IMR-90 (cell line): ENCODE data around the gene DNAH3. TPM values are rescaled to one million over a fixed set of nuclear protein-coding genes. Genes with fewer than 3 reads are reported as not detected.

Source experiments
- ATAC-seq: fragments of 200-7000 bp; cut with Tn5 transposase; 2 replicates; pipeline ENCODE4 v1.9.1; 2020; ENCODE audit warnings: low read depth, mild to moderate bottlenecking, moderate library complexity
- BruUV-seq: library from RNA; stranded (reverse); fragments of 400-500 nt; replicated peaks from 2 replicates; lab custom pipeline; 2021; lab: Mats Ljungman, UMichigan
- CTCF ChIA-PET: fragments of 300-600 bp; formaldehyde crosslinking; extraction: SDS; loops from one replicate; lab custom pipeline; 2021; ENCODE audit warnings: antibody characterized with exemption; lab: Yijun Ruan, JAX
- POLR2A ChIA-PET: fragments of 300-600 bp; sonication (Branson Sonifier 250); formaldehyde crosslinking; loops from one replicate; lab custom pipeline; 2022; ENCODE audit warnings: antibody characterized with exemption; ENCODE audit not compliant: unreplicated experiment; lab: Charles Lee
- DNase-seq: peaks from one replicate; pipeline ENCODE4 v3.0.0; 2013
- H2AFZ ChIP-seq: replicated peaks from 2 replicates; pipeline ENCODE3; 2013; ENCODE audit warnings: low read length, mild to moderate bottlenecking; ENCODE audit not compliant: poor library complexity
- H2AK5ac ChIP-seq: 2 replicates; pipeline ENCODE4 v1.6.1; 2013; ENCODE audit warnings: low read depth, low read length, inconsistent platforms
- H2AK9ac ChIP-seq: replicated peaks from 2 replicates; pipeline ENCODE3; 2013; ENCODE audit warnings: mild to moderate bottlenecking, low read depth, low read length, moderate library complexity; ENCODE audit not compliant: poor library complexity
- H2BK120ac ChIP-seq: 2 replicates; pipeline ENCODE4 v1.6.1; 2013; ENCODE audit warnings: low read depth, low read length, inconsistent platforms
- H2BK15ac ChIP-seq: 3 replicates; pipeline ENCODE4 v1.6.1; 2013; ENCODE audit warnings: low read depth, low read length, inconsistent platforms
- H2BK20ac ChIP-seq: 2 replicates; pipeline ENCODE4 v1.6.1; 2013; ENCODE audit warnings: low read depth, mild to moderate bottlenecking, inconsistent platforms, low read length, moderate library complexity
- H2BK5ac ChIP-seq: 2 replicates; pipeline ENCODE4 v1.6.1; 2013; ENCODE audit warnings: mild to moderate bottlenecking, low read depth, low read length, inconsistent platforms; ENCODE audit not compliant: poor library complexity, severe bottlenecking
- H3K14ac ChIP-seq: replicated peaks from 2 replicates; pipeline ENCODE4 v1.6.1; 2013; ENCODE audit warnings: low read depth, low read length, inconsistent platforms
- H3K18ac ChIP-seq: 2 replicates; pipeline ENCODE4 v1.6.1; 2013; ENCODE audit warnings: low read depth, low read length, control low read depth
- H3K23ac ChIP-seq: 2 replicates; pipeline ENCODE4 v1.6.1; 2013; ENCODE audit warnings: low read depth, low read length, inconsistent platforms
- H3K27ac ChIP-seq: 2 replicates; pipeline ENCODE4 v1.5.1; 2013; ENCODE audit warnings: mild to moderate bottlenecking, control low read depth, low read length; ENCODE audit not compliant: insufficient read depth
- H3K27me3 ChIP-seq: 2 replicates; pipeline ENCODE4 v1.6.1; 2013; ENCODE audit warnings: low read length; ENCODE audit not compliant: control insufficient read depth, insufficient read depth
- H3K36me3 ChIP-seq: 2 replicates; pipeline ENCODE4 v1.6.1; 2013; ENCODE audit warnings: low read length, mixed read lengths; ENCODE audit not compliant: control insufficient read depth, insufficient read depth
- H3K4ac ChIP-seq: 2 replicates; pipeline ENCODE4 v1.6.1; 2013; ENCODE audit warnings: low read depth, low read length, inconsistent platforms
- H3K4me1 ChIP-seq: 2 replicates; pipeline ENCODE4 v1.6.1; 2013; ENCODE audit warnings: low read length, mixed read lengths; ENCODE audit not compliant: control insufficient read depth, insufficient read depth
- H3K4me2 ChIP-seq: 2 replicates; pipeline ENCODE4 v1.6.1; 2013; ENCODE audit warnings: low read depth, mild to moderate bottlenecking, control low read depth, low read length, moderate library complexity
- H3K4me3 ChIP-seq: 2 replicates; pipeline ENCODE4 v1.5.1; 2013; ENCODE audit warnings: low read depth, mild to moderate bottlenecking, control low read depth, low read length, moderate library complexity; ENCODE audit not compliant: insufficient read depth
- H3K56ac ChIP-seq: 2 replicates; pipeline ENCODE4 v1.6.1; 2013; ENCODE audit warnings: low read length, inconsistent platforms; ENCODE audit not compliant: insufficient read depth; ENCODE audit errors: extremely low read depth
- H3K79me1 ChIP-seq, 2 experiments: 2 replicates each; pipeline ENCODE4 v1.6.1; 2013; ENCODE audit warnings: low read length in 2 of 2, inconsistent platforms in 1 of 2, low read depth in 1 of 2
- H3K9ac ChIP-seq: 2 replicates; pipeline ENCODE4 v1.6.1; 2013; ENCODE audit warnings: low read depth, low read length, control low read depth
- H3K9me1 ChIP-seq: 2 replicates; pipeline ENCODE4 v1.6.1; 2013; ENCODE audit warnings: low read length, inconsistent platforms; ENCODE audit not compliant: insufficient read depth
- H3K9me3 ChIP-seq: 2 replicates; pipeline ENCODE4 v1.6.1; 2013; ENCODE audit warnings: low read length; ENCODE audit not compliant: control insufficient read depth, insufficient read depth
- H4K20me1 ChIP-seq: 2 replicates; pipeline ENCODE4 v1.6.1; 2013; ENCODE audit warnings: low read length, inconsistent platforms; ENCODE audit not compliant: insufficient read depth
- H4K5ac ChIP-seq: 2 replicates; pipeline ENCODE4 v1.6.1; 2013; ENCODE audit warnings: mild to moderate bottlenecking, low read depth, low read length, control low read depth
- H4K8ac ChIP-seq, 2 experiments: 2 replicates each; pipeline ENCODE4 v1.6.1; 2013; ENCODE audit warnings: low read depth in 2 of 2, low read length in 2 of 2, control low read depth in 1 of 2, inconsistent platforms in 1 of 2
- H4K91ac ChIP-seq: 2 replicates; pipeline ENCODE4 v1.6.1; 2013; ENCODE audit warnings: low read depth, low read length, inconsistent platforms; ENCODE audit not compliant: insufficient read depth
- BHLHE40 ChIP-seq: fragments of 150-350 bp; IDR thresholded peaks from 2 replicates; pipeline ENCODE4 v1.6.1; 2016; ENCODE audit warnings: mild to moderate bottlenecking, low read depth, low read length
- CEBPB ChIP-seq: IDR thresholded peaks from 2 replicates; pipeline ENCODE4 v1.6.1; 2012; ENCODE audit warnings: low read depth, low read length, improper control_type of control experiment
- CHD1 ChIP-seq: IDR thresholded peaks from 2 replicates; pipeline ENCODE4 v1.6.1; 2012; ENCODE audit warnings: low read depth, low read length, improper control_type of control experiment
- CTCF ChIP-seq: conservative IDR thresholded peaks from 2 replicates; pipeline ENCODE4 v1.5.1; 2012; ENCODE audit warnings: mild to moderate bottlenecking, low read depth, low read length, improper control_type of control experiment
- ELK1 ChIP-seq: fragments of 150-350 bp; IDR thresholded peaks from 2 replicates; pipeline ENCODE4 v1.6.1; 2016; ENCODE audit warnings: low read depth, mild to moderate bottlenecking, low read length, moderate library complexity, borderline replicate concordance
- FOS ChIP-seq: fragments of 150-350 bp; IDR thresholded peaks from 2 replicates; pipeline ENCODE4 v1.6.1; 2016; ENCODE audit warnings: low read depth, low read length
- MAZ ChIP-seq: IDR thresholded peaks from 2 replicates; pipeline ENCODE4 v1.6.1; 2012; ENCODE audit warnings: low read depth, mild to moderate bottlenecking, low read length, improper control_type of control experiment, moderate library complexity, borderline replicate concordance
- MXI1 ChIP-seq: IDR thresholded peaks from 2 replicates; pipeline ENCODE4 v1.6.1; 2012; ENCODE audit warnings: low read depth, mild to moderate bottlenecking, low read length, moderate library complexity, borderline replicate concordance
- NFE2L2 ChIP-seq: fragments of 150-350 bp; IDR thresholded peaks from 2 replicates; pipeline ENCODE4 v1.6.1; 2016; ENCODE audit warnings: low read depth, mild to moderate bottlenecking, low read length
- POLR2A ChIP-seq: IDR thresholded peaks from 2 replicates; pipeline ENCODE4 v1.6.1; 2012; ENCODE audit warnings: mild to moderate bottlenecking, low read depth, low read length
- RAD21 ChIP-seq: IDR thresholded peaks from 2 replicates; pipeline ENCODE4 v1.6.1; 2012; ENCODE audit warnings: low read length, improper control_type of control experiment
- RCOR1 ChIP-seq: IDR thresholded peaks from 2 replicates; pipeline ENCODE4 v1.6.1; 2012; ENCODE audit warnings: mild to moderate bottlenecking, low read length, improper control_type of control experiment; ENCODE audit not compliant: insufficient replicate concordance
- RFX5 ChIP-seq: IDR thresholded peaks from 2 replicates; pipeline ENCODE4 v1.8.0; 2012; ENCODE audit warnings: low read depth, mild to moderate bottlenecking, low read length, moderate library complexity
- SMC3 ChIP-seq: fragments of 150-350 bp; IDR thresholded peaks from 2 replicates; pipeline ENCODE4 v1.6.1; 2016; ENCODE audit warnings: low read depth, mild to moderate bottlenecking, antibody characterized with exemption, low read length, moderate library complexity
- WGBS, 2 experiments: methylation state at CpG; one replicate each; pipeline versions ENCODE4 v1.1.5 to v1.1.7; 2013; ENCODE audit warnings: missing lambda C conversion rate in 2 of 2; ENCODE audit not compliant: insufficient read length in 1 of 2; ENCODE audit errors: extremely low coverage in 2 of 2; 5-methylcytosine and 5-hydroxymethylcytosine counted together
- dilution Hi-C: fragments of 300-500 bp; cut with HindIII; formaldehyde crosslinking; loops from one replicate; pipeline ENCODE4 v1.14.3; 2018; ENCODE audit warnings: low sequenced_read_pairs; ENCODE audit not compliant: unreplicated experiment
- in situ Hi-C: fragments of 300-500 bp; cut with MboI; formaldehyde crosslinking; loops from 3 replicates; pipeline ENCODE4 v1.14.3; 2019; ENCODE audit warnings: low sequenced_read_pairs, inconsistent platforms, mixed read lengths
- intact Hi-C: fragments of 100-400 bp; cut with micrococcal nuclease; formaldehyde crosslinking; loops from 2 replicates; pipeline ENCODE4 v1.10.0; 2022
- polyA plus RNA-seq, 3 experiments: library from polyadenylated mRNA; depleted of rRNA; stranded (reverse); fragments of >200 nt; gene quantifications; 2 replicates each; pipeline ENCODE4 v1.2.3, GENCODE V29; 2012; ENCODE audit warnings: low replicate concordance in 1 of 3
- total RNA-seq: library from RNA; depleted of rRNA; stranded (reverse); fragments of >200 nt; gene quantifications from 2 replicates; pipeline ENCODE4 v1.2.3, GENCODE V29; 2012
- TF ChIP-seq, protein P1 (sequence below): fragments of 150-350 bp; IDR thresholded peaks from 2 replicates; pipeline ENCODE4 v1.6.1; 2017; ENCODE audit warnings: mild to moderate bottlenecking, antibody characterized with exemption, low read length, low read depth

Gene DNAH3
- total and polyA plus RNA-seq, 2 of the 4 experiments (the other 2 are of a cell fraction): not detected

- H4K5ac ChIP-seq: no peak overlapping the region
- H2BK5ac ChIP-seq: no peak overlapping the region
- no peak overlapping the region for H2BK20ac ChIP-seq
- no peaks in the 10 kb centered on the region for H3K9me3 ChIP-seq
- H3K18ac ChIP-seq: no peak overlapping the region
- in situ Hi-C loops (no loop called here), dilution Hi-C loops (no loop called here), intact Hi-C loops (no loop called here)
- no peak overlapping the region for H3K56ac ChIP-seq
- H3K4me3 ChIP-seq: no peak overlapping the region
- H3K9ac ChIP-seq: no peak overlapping the region
- no peak overlapping the region for H3K4me2 ChIP-seq
- no peak overlapping the region for H3K4ac ChIP-seq
- H2AFZ ChIP-seq: no peak overlapping the region
- BruUV-seq: no TSS peak
- no peaks in the 10 kb centered on the region for H3K4me1 ChIP-seq
- DNase-seq (no peak), ATAC-seq (no peak)
- H2BK15ac ChIP-seq: no peak overlapping the region
- ChIA-PET POLR2A (no interaction called here), CTCF (no interaction called here)
- no peak overlapping the region for H3K23ac ChIP-seq
- TF ChIP-seq MXI1 (no peak), POLR2A (no peak), NFE2L2 (no peak), CHD1 (no peak), CEBPB (no peak), RCOR1 (no peak), BHLHE40 (no peak), RFX5 (no peak), MAZ (no peak), CTCF (no peak), RAD21 (no peak), SMC3 (no peak), FOS (no peak), ELK1 (no peak)
- TF ChIP-seq, protein P1, sequence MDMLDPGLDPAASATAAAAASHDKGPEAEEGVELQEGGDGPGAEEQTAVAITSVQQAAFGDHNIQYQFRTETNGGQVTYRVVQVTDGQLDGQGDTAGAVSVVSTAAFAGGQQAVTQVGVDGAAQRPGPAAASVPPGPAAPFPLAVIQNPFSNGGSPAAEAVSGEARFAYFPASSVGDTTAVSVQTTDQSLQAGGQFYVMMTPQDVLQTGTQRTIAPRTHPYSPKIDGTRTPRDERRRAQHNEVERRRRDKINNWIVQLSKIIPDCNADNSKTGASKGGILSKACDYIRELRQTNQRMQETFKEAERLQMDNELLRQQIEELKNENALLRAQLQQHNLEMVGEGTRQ: no peak
- no peak overlapping the region for H3K27ac ChIP-seq
- no peak overlapping the region for H3K14ac ChIP-seq
- H3K27me3 ChIP-seq: peaks cover 9% of the 10 kb centered on the region
- H2BK120ac ChIP-seq: no peak overlapping the region
- H2AK5ac ChIP-seq: no peak overlapping the region
- no peaks in the 10 kb centered on the region for H3K79me1 ChIP-seq
- H4K20me1 ChIP-seq: no peaks in the 10 kb centered on the region
- no peak overlapping the region for H2AK9ac ChIP-seq
- H4K8ac ChIP-seq: no peak overlapping the region
- H4K91ac ChIP-seq: no peak overlapping the region
- no peaks in the 10 kb centered on the region for H3K9me1 ChIP-seq
- 80% methylated on average over 3 of the region's 7 CpGs; no CpG with 5 or more reads in 1 of the 2 experiments for WGBS, 2 experiments
- H3K36me3 ChIP-seq: no peaks in the 10 kb centered on the region
These were observed 25.5 kb downstream of the DNAH3 start for GRCh38 chr16:21125191-21125590.
